ENCODE data around the gene ZBTB4.

The ZBTB4 gene

DNA sequence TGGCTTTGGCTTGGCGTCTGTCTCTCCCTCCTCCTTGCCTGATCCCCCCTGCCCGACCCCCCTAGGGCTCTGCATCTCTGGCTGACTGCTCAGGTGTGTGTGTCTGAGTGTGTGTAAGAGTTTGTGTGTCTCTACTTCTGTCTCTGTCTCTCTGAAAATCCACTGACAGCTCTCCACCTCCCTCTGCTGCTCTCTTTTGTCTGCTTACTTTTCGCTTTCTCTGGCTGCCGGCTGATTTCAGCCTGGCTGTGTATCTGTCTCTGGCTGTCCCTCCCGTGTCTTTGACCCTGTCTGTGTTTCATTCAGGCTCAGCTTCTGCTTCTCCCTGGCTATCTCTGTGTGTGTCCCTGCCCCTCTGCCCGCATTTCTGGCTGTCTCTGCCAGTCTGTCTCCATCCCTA is 63.1 kb downstream of the ZBTB4 start:
- peak; percentile 11 for DNase-seq

DNA sequence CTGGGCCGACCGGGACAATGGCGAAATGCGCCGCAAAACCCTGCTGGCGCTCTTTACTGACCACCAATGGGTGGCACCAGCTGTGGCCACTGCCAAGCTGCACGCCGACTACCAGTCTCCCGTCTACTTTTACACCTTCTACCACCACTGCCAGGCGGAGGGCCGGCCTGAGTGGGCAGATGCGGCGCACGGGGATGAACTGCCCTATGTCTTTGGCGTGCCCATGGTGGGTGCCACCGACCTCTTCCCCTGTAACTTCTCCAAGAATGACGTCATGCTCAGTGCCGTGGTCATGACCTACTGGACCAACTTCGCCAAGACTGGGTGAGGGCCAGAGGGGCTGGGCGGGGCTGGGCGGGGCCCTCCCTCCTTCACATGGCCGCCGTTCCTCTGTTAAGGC is 63.6 kb downstream of the ZBTB4 start:
- DNase-seq = no peak

DNA sequence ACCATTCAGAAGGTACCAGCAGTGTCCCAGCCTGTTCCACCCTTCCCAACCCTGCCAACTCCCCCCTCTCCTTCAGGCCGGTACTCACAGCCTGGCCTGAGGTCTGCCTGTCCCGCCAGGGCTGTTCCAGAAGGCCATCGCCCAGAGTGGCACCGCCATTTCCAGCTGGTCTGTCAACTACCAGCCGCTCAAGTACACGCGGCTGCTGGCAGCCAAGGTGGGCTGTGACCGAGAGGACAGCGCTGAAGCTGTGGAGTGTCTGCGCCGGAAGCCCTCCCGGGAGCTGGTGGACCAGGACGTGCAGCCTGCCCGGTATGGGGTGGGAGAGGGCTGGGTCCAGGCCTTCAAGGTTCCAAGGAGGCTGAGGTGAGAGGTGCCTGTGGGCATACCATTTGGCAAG is 64.6 kb downstream of the ZBTB4 start:
- DNase-seq = no peak

DNA sequence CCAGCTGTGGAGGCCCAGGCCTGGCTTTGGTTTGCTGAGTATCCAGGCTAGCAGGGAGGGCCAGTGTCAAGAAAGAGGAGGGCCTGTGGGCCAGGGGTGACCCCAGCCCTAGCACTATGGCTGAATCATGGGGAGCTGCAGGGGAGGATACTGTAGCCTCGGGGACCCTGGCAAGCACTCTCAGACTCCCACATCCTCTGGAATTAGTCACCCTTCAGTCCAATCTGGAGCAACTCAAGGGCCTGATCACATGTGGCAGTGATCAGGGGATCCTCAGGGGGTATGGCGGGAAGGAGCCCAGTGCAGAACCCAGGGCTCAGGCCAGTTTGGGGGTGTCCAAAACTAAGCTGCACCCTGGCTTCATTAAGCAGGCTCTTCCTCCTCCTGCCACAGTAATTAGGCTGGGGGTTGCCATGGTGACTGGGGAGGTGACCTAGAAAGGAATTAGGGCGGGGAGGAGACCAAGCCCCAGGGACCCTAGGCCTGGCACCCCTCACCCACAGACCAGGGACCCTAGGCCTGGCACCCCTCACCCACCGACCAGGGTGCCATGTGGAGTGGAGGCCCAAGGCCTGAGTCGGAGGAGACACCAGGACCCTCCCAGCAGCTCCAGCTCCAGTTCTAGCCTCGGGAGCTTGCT is 66.0 kb downstream of the ZBTB4 start:
- no peak for DNase-seq

DNA sequence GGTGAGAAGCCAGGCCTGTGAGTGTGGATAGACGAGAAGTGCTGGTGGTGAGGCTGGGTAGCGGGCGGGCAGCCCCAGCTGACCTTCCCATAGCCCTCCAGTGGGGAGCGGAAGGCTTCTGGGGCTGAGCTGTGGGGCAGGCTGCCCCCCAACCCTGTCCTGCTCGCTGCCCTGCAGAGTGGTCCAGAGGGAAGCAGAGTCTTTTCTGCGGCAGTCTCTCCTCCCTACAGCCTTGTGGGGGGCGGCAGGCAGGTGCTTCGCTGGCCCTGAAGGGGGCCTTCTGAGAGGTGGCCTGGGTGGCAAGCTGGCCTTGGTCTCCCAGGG is 68.0 kb downstream of the ZBTB4 start:
- no peak for DNase-seq

DNA sequence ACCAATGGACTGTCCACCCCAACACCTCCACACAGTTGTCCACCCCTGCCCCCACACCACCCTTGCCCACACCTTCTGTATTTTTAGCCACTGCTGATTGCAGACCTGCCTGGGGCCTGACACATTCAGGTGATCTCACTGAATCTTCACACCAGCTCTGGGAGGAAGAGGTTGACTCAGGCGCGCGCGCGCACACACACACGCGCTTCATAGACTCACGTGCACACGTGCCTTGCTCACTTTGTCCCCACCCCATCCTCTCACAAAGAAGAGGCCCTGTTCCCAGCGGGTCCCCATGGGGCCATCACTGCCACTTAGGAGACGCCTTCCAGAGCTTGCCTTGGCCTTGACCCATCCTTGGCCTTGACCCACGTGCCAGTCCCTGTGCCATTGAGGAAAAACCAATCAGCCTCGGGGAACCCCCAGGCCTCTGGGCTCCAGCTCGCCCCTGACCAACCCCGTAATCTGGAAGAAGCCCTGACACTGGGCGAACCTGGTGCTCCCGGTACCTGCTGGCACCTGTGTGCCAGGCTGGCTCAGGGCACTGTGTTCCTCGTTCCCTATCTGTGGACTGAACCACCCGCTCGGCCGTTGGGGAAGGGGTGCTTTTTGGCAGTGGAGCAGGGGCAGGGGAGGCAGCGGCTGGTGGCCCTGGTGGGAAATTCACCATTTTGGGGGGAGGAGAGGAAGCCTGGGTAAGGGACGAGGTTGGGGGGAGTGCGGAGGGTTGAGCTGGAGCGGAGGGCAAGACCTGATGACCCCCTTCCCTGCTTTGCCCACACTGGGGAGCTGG is 68.6 kb downstream of the ZBTB4 start:
- no peak for DNase-seq

DNA sequence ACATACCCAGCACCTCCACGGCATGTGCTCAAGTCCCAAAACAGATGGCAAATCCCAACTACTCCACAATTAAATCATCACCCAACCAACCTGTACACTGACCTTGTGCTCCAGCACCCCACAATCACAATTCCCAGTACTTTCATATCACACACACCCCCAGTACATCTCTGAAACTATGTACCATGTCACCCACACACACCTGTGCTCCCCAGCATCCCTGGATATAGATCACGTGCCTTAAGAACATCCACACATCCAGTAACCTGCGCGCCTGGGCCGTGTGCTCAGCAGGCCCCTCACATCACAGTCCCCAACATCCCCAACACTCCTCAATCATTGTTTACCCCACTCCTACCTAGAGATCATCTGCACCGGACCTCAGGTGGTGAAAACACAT is 69.7 kb downstream of the ZBTB4 start:
- DNase-seq = no peak

All from CD4-positive, alpha-beta T cell treated with Interleukin-6 for 4 hours (primary cell).